ENCODE data around the gene ITPRIPL1. TPM values are rescaled to one million over a fixed set of nuclear protein-coding genes. Genes with fewer than 3 reads are reported as not detected.
A peak's percentile ranks its signal among the peaks of the same experiment; 100 is the strongest.

Gene ITPRIPL1
- polyA plus RNA-seq, 1 of the 3 experiments (the other 2 are of a cell fraction): 5.0 TPM

DNA sequence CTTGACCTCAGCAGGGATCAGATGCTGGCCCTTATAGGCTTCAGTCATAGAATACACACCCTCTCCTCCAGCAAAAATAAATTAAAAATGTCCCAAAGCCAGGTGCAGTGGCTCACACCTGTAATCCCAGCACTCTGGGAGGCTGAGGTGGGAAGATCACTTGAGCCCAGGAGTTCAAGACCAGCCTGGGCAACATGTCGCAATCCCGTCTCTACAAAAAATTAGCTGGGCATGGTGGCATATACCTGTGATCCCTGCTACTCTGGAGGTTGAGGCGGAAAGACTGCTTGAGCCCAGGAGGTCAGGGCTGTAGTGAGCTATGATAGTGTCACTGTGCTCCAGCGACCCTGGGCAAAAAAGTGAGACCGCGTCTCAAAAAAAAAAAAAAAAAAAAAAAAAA lies 4.8 kb downstream of the ITPRIPL1 start (continued):
- TF ChIP-seq, protein P1, sequence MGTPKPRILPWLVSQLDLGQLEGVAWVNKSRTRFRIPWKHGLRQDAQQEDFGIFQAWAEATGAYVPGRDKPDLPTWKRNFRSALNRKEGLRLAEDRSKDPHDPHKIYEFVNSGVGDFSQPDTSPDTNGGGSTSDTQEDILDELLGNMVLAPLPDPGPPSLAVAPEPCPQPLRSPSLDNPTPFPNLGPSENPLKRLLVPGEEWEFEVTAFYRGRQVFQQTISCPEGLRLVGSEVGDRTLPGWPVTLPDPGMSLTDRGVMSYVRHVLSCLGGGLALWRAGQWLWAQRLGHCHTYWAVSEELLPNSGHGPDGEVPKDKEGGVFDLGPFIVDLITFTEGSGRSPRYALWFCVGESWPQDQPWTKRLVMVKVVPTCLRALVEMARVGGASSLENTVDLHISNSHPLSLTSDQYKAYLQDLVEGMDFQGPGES (IDR thresholded peaks at IDR 0.05; ENCODE audit: low read depth, low read length): no peak
- TF ChIP-seq CHD2 (IDR thresholded peaks at IDR 0.05; ENCODE audit: low read length, partially characterized antibody): no peak

DNA sequence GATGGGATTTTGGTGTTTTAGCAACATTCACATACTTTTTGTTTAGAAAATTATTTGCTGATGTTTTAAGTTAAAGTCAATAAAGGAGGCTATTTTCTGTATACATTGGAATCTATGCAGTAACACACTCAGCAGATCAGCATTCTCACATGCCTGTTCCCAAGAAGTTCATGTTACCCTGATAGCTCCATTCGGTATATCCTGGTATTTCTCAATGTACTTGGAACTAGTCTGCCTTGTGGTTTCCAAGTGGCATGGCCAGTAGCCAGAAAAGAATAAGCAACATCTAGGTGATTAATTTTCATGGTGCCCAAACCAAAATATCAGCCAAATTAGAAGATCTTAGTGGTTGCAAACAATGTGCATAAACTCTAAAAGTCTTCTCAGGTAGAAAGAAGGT lies 5.3 kb downstream of the ITPRIPL1 start:
- no peaks in the 10 kb centered on the region for H3K9me3 ChIP-seq
- no peak overlapping the region for H2AFZ ChIP-seq (ENCODE audit: low read depth)
- H3K9ac ChIP-seq: no peak overlapping the region
- H3K9me2 ChIP-seq: no peaks in the 10 kb centered on the region
- DNase-seq: no peak
- no peak overlapping the region for H3K4me2 ChIP-seq
- H3K79me2 ChIP-seq (ENCODE audit: insufficient read depth): peaks cover 15% of the 10 kb centered on the region
- peaks cover 0 to 5% of the 10 kb centered on the region in 2 experiments for H3K36me3 ChIP-seq (replicated peaks in 1 of 2; ENCODE audit: control insufficient read depth in 1 of 2, insufficient read depth in 2 of 2, low read length in 1 of 2)
- peak; percentile 58 for TF ChIP-seq TCF12 (IDR thresholded peaks at IDR 0.05)
- TF ChIP-seq RXRA (IDR thresholded peaks at IDR 0.05; ENCODE audit: borderline replicate concordance, low read depth): 0 out of 2 replicates have a peak, but pooled peaks have one; percentile 29
- TF ChIP-seq, protein P2, sequence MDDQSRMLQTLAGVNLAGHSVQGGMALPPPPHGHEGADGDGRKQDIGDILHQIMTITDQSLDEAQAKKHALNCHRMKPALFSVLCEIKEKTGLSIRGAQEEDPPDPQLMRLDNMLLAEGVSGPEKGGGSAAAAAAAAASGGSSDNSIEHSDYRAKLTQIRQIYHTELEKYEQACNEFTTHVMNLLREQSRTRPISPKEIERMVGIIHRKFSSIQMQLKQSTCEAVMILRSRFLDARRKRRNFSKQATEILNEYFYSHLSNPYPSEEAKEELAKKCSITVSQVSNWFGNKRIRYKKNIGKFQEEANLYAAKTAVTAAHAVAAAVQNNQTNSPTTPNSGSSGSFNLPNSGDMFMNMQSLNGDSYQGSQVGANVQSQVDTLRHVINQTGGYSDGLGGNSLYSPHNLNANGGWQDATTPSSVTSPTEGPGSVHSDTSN (IDR thresholded peaks at IDR 0.05): peak; percentile 43
- no peak for TF ChIP-seq GATA2 (CRISPR knock-in tag; IDR thresholded peaks at IDR 0.05)
- TF ChIP-seq FOSL2 (IDR thresholded peaks at IDR 0.05; ENCODE audit: borderline replicate concordance, low read depth): peak; percentile 17; the same call in 1 of the 2 replicates
- TF ChIP-seq NFIC (IDR thresholded peaks at IDR 0.05; ENCODE audit: borderline replicate concordance): peak; percentile 85
- no peak for TF ChIP-seq ELF1 (IDR thresholded peaks at IDR 0.05)
- TF ChIP-seq, protein P3, sequence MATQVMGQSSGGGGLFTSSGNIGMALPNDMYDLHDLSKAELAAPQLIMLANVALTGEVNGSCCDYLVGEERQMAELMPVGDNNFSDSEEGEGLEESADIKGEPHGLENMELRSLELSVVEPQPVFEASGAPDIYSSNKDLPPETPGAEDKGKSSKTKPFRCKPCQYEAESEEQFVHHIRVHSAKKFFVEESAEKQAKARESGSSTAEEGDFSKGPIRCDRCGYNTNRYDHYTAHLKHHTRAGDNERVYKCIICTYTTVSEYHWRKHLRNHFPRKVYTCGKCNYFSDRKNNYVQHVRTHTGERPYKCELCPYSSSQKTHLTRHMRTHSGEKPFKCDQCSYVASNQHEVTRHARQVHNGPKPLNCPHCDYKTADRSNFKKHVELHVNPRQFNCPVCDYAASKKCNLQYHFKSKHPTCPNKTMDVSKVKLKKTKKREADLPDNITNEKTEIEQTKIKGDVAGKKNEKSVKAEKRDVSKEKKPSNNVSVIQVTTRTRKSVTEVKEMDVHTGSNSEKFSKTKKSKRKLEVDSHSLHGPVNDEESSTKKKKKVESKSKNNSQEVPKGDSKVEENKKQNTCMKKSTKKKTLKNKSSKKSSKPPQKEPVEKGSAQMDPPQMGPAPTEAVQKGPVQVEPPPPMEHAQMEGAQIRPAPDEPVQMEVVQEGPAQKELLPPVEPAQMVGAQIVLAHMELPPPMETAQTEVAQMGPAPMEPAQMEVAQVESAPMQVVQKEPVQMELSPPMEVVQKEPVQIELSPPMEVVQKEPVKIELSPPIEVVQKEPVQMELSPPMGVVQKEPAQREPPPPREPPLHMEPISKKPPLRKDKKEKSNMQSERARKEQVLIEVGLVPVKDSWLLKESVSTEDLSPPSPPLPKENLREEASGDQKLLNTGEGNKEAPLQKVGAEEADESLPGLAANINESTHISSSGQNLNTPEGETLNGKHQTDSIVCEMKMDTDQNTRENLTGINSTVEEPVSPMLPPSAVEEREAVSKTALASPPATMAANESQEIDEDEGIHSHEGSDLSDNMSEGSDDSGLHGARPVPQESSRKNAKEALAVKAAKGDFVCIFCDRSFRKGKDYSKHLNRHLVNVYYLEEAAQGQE (IDR thresholded peaks at IDR 0.05; ENCODE audit: low read depth, low read length): no peak
- H3F3A ChIP-seq (replicated peaks; ENCODE audit: insufficient read depth): peaks cover 14% of the 10 kb centered on the region
- no peaks in the 10 kb centered on the region for H3K27me3 ChIP-seq (ENCODE audit: insufficient read depth)
- no peaks in the 10 kb centered on the region for H4K20me1 ChIP-seq (ENCODE audit: insufficient read depth)
- H3K4me1 ChIP-seq (ENCODE audit: control insufficient read depth in 1 of 2, insufficient read depth in 2 of 2, low read depth in 1 of 2, low read length in 1 of 2): peaks cover 8 to 10% of the 10 kb centered on the region in 2 experiments; a peak in 1 of 4 replicates
- no peak overlapping the region for H3K4me3 ChIP-seq (ENCODE audit: low read depth in 2 of 2, low read length in 1 of 2)
- ChIA-PET POLR2A (no interaction called here), CTCF (interaction anchor here (1.3 kb wide), 1 partner anchor 179 kb away, joined by 4 read pairs; no protein-coding TSS in a partner anchor)
- 44% methylated on average over 1 of the region's 1 CpG for WGBS (ENCODE audit: low lambda C conversion rate)
- H3K27ac ChIP-seq (ENCODE audit: low read depth in 2 of 2, low read length in 1 of 2): peak overlapping the region in 1 of 2 experiments; percentile 84; a peak in 2 of 4 replicates
